Measurements from ENCODE around the gene SLC38A6.

DNA sequence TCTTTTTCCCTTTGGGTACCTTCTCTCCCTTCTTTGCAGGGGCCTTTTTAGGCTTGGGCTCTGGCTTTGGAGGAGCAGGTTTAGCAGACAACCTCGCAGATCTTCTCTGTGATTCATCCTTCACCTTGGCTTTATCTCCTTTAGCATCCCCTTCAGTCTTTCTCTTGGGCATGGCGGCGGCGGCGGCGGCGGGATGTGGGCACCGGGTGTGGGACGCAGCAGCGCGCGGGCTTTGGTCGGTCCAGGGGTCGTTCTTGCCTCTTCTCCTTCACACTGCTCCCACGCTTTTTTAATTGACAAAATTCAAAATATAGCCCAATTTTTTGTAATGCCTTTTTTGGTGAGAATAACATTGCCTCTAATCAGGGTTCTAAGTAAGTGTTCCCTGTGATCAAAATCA lies 8.8 kb upstream of the SLC38A6 start:
- TF ChIP-seq, protein P1, sequence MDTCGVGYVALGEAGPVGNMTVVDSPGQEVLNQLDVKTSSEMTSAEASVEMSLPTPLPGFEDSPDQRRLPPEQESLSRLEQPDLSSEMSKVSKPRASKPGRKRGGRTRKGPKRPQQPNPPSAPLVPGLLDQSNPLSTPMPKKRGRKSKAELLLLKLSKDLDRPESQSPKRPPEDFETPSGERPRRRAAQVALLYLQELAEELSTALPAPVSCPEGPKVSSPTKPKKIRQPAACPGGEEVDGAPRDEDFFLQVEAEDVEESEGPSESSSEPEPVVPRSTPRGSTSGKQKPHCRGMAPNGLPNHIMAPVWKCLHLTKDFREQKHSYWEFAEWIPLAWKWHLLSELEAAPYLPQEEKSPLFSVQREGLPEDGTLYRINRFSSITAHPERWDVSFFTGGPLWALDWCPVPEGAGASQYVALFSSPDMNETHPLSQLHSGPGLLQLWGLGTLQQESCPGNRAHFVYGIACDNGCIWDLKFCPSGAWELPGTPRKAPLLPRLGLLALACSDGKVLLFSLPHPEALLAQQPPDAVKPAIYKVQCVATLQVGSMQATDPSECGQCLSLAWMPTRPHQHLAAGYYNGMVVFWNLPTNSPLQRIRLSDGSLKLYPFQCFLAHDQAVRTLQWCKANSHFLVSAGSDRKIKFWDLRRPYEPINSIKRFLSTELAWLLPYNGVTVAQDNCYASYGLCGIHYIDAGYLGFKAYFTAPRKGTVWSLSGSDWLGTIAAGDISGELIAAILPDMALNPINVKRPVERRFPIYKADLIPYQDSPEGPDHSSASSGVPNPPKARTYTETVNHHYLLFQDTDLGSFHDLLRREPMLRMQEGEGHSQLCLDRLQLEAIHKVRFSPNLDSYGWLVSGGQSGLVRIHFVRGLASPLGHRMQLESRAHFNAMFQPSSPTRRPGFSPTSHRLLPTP (IDR thresholded peaks at IDR 0.05; ENCODE audit: borderline replicate concordance, extremely low read depth, insufficient read length) = no peak
- TF ChIP-seq, protein P2, sequence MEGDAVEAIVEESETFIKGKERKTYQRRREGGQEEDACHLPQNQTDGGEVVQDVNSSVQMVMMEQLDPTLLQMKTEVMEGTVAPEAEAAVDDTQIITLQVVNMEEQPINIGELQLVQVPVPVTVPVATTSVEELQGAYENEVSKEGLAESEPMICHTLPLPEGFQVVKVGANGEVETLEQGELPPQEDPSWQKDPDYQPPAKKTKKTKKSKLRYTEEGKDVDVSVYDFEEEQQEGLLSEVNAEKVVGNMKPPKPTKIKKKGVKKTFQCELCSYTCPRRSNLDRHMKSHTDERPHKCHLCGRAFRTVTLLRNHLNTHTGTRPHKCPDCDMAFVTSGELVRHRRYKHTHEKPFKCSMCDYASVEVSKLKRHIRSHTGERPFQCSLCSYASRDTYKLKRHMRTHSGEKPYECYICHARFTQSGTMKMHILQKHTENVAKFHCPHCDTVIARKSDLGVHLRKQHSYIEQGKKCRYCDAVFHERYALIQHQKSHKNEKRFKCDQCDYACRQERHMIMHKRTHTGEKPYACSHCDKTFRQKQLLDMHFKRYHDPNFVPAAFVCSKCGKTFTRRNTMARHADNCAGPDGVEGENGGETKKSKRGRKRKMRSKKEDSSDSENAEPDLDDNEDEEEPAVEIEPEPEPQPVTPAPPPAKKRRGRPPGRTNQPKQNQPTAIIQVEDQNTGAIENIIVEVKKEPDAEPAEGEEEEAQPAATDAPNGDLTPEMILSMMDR (IDR thresholded peaks at IDR 0.05 in 2 of 3, conservative IDR thresholded peaks at IDR 0.05 in 1 of 3; ENCODE audit: insufficient read depth in 2 of 3, low read depth in 1 of 3, low read length in 3 of 3) = no peak
- TF ChIP-seq FOXK2 (conservative IDR thresholded peaks at IDR 0.05 in 1 of 2, IDR thresholded peaks at IDR 0.05 in 1 of 2; ENCODE audit: low read depth in 2 of 2) (no peak), E2F5 (CRISPR knock-in tag; IDR thresholded peaks at IDR 0.05) (no peak), DACH1 (IDR thresholded peaks at IDR 0.05; ENCODE audit: partially characterized antibody) (no peak), FOXJ3 (CRISPR knock-in tag; IDR thresholded peaks at IDR 0.05) (no peak), FOXA1 (IDR thresholded peaks at IDR 0.05; ENCODE audit: borderline replicate concordance) (no peak), GATAD2A (IDR thresholded peaks at IDR 0.05) (no peak), CHD4 (IDR thresholded peaks at IDR 0.05; ENCODE audit: insufficient read depth, insufficient replicate concordance, low read depth, low read length, poor library complexity, severe bottlenecking) (no peak), NR2C2 (CRISPR knock-in tag; IDR thresholded peaks at IDR 0.05) (no peak), NR2C2 (tag; IDR thresholded peaks at IDR 0.05) (no peak)
- TF ChIP-seq, protein P3, sequence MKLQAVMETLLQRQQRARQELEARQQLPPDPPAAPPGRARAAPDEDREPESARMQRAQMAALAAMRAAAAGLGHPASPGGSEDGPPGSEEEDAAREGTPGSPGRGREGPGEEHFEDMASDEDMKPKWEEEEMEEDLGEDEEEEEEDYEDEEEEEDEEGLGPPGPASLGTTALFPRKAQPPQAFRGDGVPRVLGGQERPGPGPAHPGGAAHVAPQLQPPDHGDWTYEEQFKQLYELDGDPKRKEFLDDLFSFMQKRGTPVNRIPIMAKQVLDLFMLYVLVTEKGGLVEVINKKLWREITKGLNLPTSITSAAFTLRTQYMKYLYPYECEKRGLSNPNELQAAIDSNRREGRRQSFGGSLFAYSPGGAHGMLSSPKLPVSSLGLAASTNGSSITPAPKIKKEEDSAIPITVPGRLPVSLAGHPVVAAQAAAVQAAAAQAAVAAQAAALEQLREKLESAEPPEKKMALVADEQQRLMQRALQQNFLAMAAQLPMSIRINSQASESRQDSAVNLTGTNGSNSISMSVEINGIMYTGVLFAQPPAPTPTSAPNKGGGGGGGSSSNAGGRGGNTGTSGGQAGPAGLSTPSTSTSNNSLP (IDR thresholded peaks at IDR 0.05; ENCODE audit: borderline replicate concordance, low read depth, low read length) = no peak

Measured in K562 (cell line).